Activated CD4-positive, alpha-beta T cell treated with anti-CD3 and anti-CD28 coated beads for 36 hours (primary cell): ENCODE measurements around the gene POU2AF1. TPM values are rescaled to one million over a fixed set of nuclear protein-coding genes. Genes with fewer than 3 reads are reported as not detected.

Experiments used
- ATAC-seq: fragments of 200-7000 bp; cut with Tn5 transposase; one replicate; pipeline ENCODE4 v1.10.0; 2021; ENCODE audit warnings: mild to moderate bottlenecking, moderate library complexity
- CTCF ChIA-PET: fragments of 350-600 bp; sonication (Branson Sonifier 250); formaldehyde crosslinking; loops from one replicate; lab custom pipeline; 2021; ENCODE audit warnings: antibody characterized with exemption; lab: Charles Lee
- POLR2A ChIA-PET: fragments of 350-600 bp; sonication (Branson Sonifier 250); formaldehyde crosslinking; loops from one replicate; lab custom pipeline; 2021; ENCODE audit warnings: antibody characterized with exemption, inconsistent platforms; lab: Charles Lee
- DNase-seq: peaks from one replicate; pipeline ENCODE4 v3.0.0-alpha.2; 2020
- H3K27ac Mint-ChIP-seq: one replicate; pipeline ENCODE4 v1.8.0; 2021; ENCODE audit warnings: mixed read lengths
- H3K27me3 Mint-ChIP-seq: one replicate; pipeline ENCODE4 v1.8.0; 2021; ENCODE audit warnings: mixed read lengths
- H3K36me3 Mint-ChIP-seq: one replicate; pipeline ENCODE4 v1.8.0; 2021; ENCODE audit warnings: low read depth, mixed read lengths
- H3K4me1 Mint-ChIP-seq: one replicate; pipeline ENCODE4 v1.8.0; 2021; ENCODE audit warnings: mixed read lengths
- H3K4me3 Mint-ChIP-seq: one replicate; pipeline ENCODE4 v1.8.0; 2021; ENCODE audit warnings: mild to moderate bottlenecking, moderate library complexity, mixed read lengths
- H3K9me3 Mint-ChIP-seq: one replicate; pipeline ENCODE4 v1.8.0; 2021; ENCODE audit warnings: low read depth, mixed read lengths
- intact Hi-C, 2 experiments: fragments of 100-400 bp; cut with DNase I in 1 of 2; cut with micrococcal nuclease in 1 of 2; formaldehyde crosslinking; loops; one replicate each; pipeline versions ENCODE4 v1.14.2 to v1.15.1; 2022 to 2024; cut with DNase I, micrococcal nuclease
- total RNA-seq, 2 experiments: library from RNA; stranded (reverse); gene quantifications; one replicate each; pipeline ENCODE4 v1.2.3, GENCODE V29; 2021

POU2AF1 gene
- total RNA-seq, 2 experiments from 2014 or later = 9.6 to 10.0 TPM

DNA sequence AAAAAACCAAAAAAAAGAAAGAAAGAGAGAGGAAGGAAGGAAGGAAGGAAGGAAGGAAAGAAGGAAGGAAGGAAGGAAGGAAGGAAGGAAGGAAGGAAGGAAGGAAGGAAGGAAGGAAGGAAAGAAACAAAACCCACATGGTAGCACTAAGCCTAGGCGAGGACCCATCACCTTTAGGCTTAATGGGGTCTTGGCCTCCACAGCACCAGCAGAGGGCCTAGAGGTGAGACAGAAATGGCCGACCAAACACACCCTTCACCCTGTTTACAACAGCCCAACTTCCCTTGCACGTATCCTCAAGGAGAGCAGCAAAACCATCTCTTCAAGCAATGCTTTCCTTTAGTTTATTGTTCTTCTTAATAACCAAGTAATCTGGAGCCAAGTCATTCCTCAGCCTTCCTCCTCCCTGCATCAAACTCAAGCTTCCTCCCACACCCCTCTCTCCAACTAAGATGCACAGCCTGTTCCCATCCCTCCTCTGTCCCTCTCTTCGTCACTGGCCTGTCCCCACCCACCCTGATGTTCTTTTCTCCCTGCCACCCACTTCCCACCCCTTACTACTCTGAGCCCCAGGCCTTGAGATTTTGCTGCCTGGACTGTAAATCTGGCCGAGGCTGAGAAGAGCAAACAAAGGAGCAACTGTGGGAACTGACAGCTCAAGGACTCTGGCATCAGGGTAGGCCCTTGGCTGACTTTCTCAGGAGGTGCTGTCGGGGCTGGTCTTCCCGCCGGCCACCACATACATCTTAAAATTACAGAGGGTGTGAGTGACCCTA is 26.0 kb downstream of the POU2AF1 start:
- no peaks in the 10 kb centered on the region for H3K27me3 Mint-ChIP-seq
- no peak overlapping the region for H3K27ac Mint-ChIP-seq
- CTCF ChIA-PET = no interaction called here
- no peak for ATAC-seq
- no peaks in the 10 kb centered on the region for H3K36me3 Mint-ChIP-seq
- no peaks in the 10 kb centered on the region for H3K9me3 Mint-ChIP-seq
- POLR2A ChIA-PET = no interaction called here
- H3K4me1 Mint-ChIP-seq = no peaks in the 10 kb centered on the region
- intact Hi-C loops = no loop called here
- no peak for DNase-seq
- no peak overlapping the region for H3K4me3 Mint-ChIP-seq

DNA sequence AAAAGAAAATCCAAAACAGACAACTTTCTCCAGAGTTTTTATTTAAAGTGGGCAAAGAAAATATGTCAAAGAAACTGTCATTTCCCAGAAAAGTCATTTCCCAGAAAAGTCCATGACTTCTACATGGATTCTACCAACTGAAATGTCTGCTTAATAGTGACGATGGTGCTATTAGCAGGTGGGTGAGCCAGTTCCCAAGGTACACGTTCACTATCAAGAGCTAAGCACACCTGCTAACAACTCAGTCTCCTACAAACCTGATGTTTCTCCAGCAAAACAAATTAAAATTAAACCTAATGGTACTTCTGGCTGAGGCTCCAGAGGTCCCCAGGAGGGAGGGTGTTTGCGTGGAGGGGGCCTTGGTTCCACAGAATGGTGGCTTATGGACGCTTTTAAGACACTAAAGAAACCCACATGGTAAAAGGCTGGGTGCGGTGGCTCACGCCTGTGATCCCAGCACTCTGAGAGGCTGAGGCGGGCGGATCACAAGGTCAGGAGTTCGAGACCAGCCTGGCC is 26.8 kb downstream of the POU2AF1 start:
- Mint-ChIP-seq H3K9me3 (no peaks in the 10 kb centered on the region), H3K27me3 (no peaks in the 10 kb centered on the region), H3K36me3 (no peaks in the 10 kb centered on the region), H3K4me3 (no peak overlapping the region), H3K4me1 (no peaks in the 10 kb centered on the region), H3K27ac (no peak overlapping the region)
- CTCF ChIA-PET = no interaction called here
- intact Hi-C loops = no loop called here
- ATAC-seq (no peak), DNase-seq (no peak)
- POLR2A ChIA-PET = no interaction called here

DNA sequence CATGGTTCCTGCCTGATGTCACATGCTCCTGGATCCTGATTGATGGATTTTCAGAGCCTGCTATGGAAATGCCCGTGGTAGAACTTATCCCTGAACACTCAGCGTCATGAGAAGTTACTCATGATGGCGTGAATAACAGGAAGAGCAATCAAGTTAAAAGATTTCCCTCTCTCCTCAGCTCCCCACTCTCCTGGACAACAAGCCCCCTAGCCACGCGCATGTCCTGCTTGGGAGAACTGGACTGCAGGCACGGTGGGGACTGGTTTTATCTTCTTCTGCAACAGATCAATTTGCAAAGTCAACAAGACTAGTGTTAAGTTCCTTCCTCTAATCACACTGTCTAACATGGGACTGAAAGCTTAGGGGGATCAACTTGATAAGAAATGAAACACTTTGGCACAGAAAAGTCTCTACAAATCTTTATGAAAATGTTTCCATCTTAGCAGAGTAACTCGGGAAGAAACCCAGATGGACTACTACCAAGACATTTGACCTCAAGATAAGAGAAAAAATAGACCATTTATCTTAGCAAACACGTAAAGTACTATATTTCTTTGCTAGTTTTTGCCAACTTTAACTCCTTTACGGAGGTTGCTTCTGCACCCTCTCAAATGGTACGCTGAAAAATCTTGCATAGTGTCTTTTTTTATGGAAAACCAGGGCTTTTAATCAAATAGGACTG is 27.6 kb downstream of the POU2AF1 start:
- Mint-ChIP-seq H3K4me3 (no peak overlapping the region), H3K27ac (no peak overlapping the region), H3K4me1 (no peaks in the 10 kb centered on the region), H3K27me3 (no peaks in the 10 kb centered on the region), H3K9me3 (no peaks in the 10 kb centered on the region), H3K36me3 (no peaks in the 10 kb centered on the region)
- intact Hi-C loops = no loop called here
- DNase-seq (no peak), ATAC-seq (no peak)
- POLR2A ChIA-PET = no interaction called here
- CTCF ChIA-PET = interaction anchor here (1.8 kb wide), 1 partner anchor 72 kb away, joined by 4 read pairs; no protein-coding TSS in a partner anchor

DNA sequence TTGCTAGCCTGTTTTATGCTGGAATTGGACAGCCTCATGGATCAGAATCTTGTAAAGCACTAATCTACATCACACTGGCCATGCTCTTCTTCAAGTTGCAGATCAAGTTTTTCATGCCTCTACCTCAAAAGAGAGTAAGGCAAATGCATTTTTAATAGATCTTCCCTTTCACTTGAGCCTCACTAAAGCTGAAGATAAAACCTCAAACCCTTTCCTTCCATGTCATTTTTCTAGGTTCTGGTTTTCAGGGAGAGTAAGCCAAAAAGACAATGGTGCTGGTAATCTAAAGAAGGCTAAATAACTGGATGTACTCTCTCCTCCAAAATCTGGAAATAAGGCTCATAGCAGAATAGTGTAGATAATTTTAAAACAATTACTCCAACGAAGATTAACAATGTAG is 28.3 kb downstream of the POU2AF1 start:
- ATAC-seq (no peak), DNase-seq (no peak)
- Mint-ChIP-seq H3K27ac (no peak overlapping the region), H3K4me3 (no peak overlapping the region), H3K4me1 (no peaks in the 10 kb centered on the region), H3K36me3 (no peaks in the 10 kb centered on the region), H3K9me3 (no peaks in the 10 kb centered on the region), H3K27me3 (no peaks in the 10 kb centered on the region)
- intact Hi-C loops = no loop called here
- POLR2A ChIA-PET = no interaction called here
- CTCF ChIA-PET = interaction anchor here (1.8 kb wide), 1 partner anchor 72 kb away, joined by 4 read pairs; no protein-coding TSS in a partner anchor

DNA sequence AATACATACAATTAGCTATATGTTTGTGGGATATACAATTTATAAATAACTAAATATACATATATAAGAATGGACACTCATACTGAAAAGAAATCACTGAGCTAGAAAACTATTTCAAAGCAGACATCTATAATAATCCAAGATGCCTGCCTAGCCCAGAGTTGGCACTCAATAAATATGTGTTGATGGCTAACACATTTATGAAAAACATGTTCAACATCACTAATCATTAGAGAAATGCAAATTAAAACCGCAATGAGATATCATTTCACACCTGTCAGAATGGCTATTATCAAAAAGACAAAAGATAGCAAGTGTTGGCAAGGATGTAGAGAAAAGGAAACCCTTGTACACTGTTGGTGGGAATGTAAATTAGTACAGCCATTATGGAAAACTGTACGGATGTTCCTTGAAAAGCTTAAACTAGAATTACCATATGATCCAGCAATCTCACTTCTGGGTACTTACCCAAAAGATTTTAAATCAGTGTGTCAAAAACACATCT is 29.8 kb downstream of the POU2AF1 start:
- intact Hi-C loops = no loop called here
- ChIA-PET CTCF (interaction anchor here (0.8 to 1.9 kb wide), 4 partner anchors 16 to 80 kb away, joined by 3 to 7 read pairs (median 4); no protein-coding TSS in a partner anchor), POLR2A (no interaction called here)
- DNase-seq (no peak), ATAC-seq (no peak)
- no peaks in the 10 kb centered on the region for H3K27me3 Mint-ChIP-seq
- H3K4me1 Mint-ChIP-seq = no peaks in the 10 kb centered on the region
- H3K27ac Mint-ChIP-seq = no peak overlapping the region
- no peaks in the 10 kb centered on the region for H3K36me3 Mint-ChIP-seq
- H3K4me3 Mint-ChIP-seq = no peak overlapping the region
- H3K9me3 Mint-ChIP-seq = no peaks in the 10 kb centered on the region

DNA sequence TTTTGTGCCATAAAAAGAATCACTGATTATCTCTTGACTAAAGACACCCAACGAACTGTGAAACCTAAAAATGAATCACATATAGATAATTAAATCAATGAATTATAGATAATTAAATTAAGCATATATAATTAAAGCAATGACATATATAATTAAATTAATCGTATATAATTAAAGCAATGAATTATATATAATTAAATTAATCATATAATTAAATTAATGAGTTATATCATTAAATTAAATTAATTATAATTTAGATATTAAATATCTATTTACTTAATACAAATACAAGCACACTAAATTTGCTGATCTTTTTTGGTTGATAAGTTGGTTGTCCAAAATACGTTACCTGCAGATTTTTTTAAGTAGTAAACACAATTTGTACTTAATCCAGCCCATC is 30.9 kb downstream of the POU2AF1 start:
- no peak overlapping the region for H3K27ac Mint-ChIP-seq
- no peaks in the 10 kb centered on the region for H3K36me3 Mint-ChIP-seq
- H3K4me1 Mint-ChIP-seq = no peaks in the 10 kb centered on the region
- no peak for DNase-seq
- intact Hi-C loops = no loop called here
- ChIA-PET CTCF (interaction anchor here (1.2 to 1.9 kb wide), 2 partner anchors 65 to 69 kb away, joined by 4 to 5 read pairs; no protein-coding TSS in a partner anchor), POLR2A (no interaction called here)
- H3K4me3 Mint-ChIP-seq = no peak overlapping the region
- no peak for ATAC-seq
- no peaks in the 10 kb centered on the region for H3K27me3 Mint-ChIP-seq
- H3K9me3 Mint-ChIP-seq = no peaks in the 10 kb centered on the region

DNA sequence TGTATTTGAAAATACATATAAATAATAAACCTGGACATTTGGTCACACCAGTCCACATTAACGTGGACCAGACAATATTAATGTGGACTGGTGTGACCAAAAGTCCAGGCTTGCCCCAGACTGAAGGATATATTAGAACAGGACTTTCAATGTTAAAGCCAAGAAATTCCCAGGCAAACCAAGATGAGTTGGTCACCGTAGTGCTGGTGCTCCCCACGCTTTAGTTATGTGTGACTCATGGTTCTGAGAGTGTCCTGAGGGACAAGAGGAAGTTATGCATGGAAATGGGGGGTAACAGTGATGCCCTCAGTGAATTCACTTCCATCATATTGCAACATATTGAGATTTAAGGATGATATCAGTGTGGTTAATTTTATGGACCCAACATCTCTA is 31.4 kb downstream of the POU2AF1 start:
- H3K4me1 Mint-ChIP-seq = no peaks in the 10 kb centered on the region
- ATAC-seq = no peak
- intact Hi-C loops = no loop called here
- no peaks in the 10 kb centered on the region for H3K9me3 Mint-ChIP-seq
- CTCF ChIA-PET = interaction anchor here (1.2 kb wide), 1 partner anchor 99 kb away, joined by 3 read pairs; no protein-coding TSS in a partner anchor
- H3K27me3 Mint-ChIP-seq = no peaks in the 10 kb centered on the region
- H3K27ac Mint-ChIP-seq = no peak overlapping the region
- no peak for DNase-seq
- POLR2A ChIA-PET = no interaction called here
- no peak overlapping the region for H3K4me3 Mint-ChIP-seq
- H3K36me3 Mint-ChIP-seq = no peaks in the 10 kb centered on the region

DNA sequence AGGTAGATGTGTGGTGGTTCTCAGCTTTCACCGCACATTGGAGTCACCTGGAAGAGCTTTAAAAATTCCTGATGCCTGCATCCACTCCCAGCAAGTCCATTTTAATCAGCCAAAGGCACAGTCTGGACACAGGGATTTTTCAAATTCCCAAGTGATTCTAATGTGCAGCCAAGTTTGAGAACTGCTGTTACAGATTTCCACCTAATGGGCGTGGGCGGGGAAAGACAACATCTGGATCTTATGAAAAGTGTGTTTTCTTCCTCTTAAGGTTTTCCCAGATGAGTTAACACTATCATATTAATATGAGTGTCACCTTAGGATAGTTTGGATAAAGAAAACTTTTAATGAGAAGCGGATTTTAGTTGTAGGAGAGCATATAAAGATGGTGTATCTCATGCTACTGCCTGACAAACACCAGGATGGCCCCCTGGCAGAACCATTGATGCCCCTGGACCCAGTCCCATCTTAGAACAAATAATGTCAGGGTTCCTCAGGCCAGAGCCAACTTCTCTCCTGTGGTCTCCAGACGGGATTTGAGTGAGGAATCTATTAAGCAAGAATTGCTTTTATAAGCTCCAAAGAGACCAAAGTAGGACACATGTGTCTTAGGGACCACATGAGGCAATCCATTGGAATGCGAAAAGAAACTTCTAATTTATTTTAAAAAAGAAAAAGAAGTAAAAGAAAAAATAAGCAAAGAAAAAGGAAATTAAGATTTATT is 31.9 kb downstream of the POU2AF1 start:
- H3K9me3 Mint-ChIP-seq = no peaks in the 10 kb centered on the region
- ChIA-PET CTCF (interaction anchor here (1.2 kb wide), 1 partner anchor 99 kb away, joined by 3 read pairs; no protein-coding TSS in a partner anchor), POLR2A (no interaction called here)
- ATAC-seq (no peak), DNase-seq (no peak)
- no peaks in the 10 kb centered on the region for H3K4me1 Mint-ChIP-seq
- no peak overlapping the region for H3K27ac Mint-ChIP-seq
- H3K4me3 Mint-ChIP-seq = no peak overlapping the region
- H3K36me3 Mint-ChIP-seq = no peaks in the 10 kb centered on the region
- intact Hi-C loops = no loop called here
- H3K27me3 Mint-ChIP-seq = no peaks in the 10 kb centered on the region

DNA sequence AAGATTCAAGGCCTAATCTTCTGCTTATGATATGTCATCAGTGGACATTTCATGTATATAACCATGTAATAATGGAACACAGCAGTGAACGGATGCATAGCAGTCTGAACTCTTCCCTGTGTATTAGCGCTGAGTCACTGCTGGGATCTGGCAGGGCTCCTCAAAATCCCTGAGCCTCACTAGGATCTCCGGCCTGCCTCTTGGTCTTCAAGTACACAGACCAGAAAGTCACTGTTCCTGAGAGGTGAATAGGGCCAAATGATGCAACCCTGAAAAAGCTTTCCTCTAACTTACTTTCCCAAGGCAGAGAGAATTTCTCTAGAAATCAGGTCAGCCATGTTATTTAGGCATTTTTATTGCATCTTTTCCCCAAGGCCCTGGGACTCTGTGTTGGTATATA is 35.0 kb downstream of the POU2AF1 start:
- no peaks in the 10 kb centered on the region for H3K27me3 Mint-ChIP-seq
- ATAC-seq (no peak), DNase-seq (no peak)
- H3K27ac Mint-ChIP-seq = no peak overlapping the region
- ChIA-PET POLR2A (no interaction called here), CTCF (no interaction called here)
- intact Hi-C loops = no loop called here
- H3K9me3 Mint-ChIP-seq = peaks cover 4% of the 10 kb centered on the region
- H3K36me3 Mint-ChIP-seq = no peaks in the 10 kb centered on the region
- no peak overlapping the region for H3K4me3 Mint-ChIP-seq
- no peaks in the 10 kb centered on the region for H3K4me1 Mint-ChIP-seq

DNA sequence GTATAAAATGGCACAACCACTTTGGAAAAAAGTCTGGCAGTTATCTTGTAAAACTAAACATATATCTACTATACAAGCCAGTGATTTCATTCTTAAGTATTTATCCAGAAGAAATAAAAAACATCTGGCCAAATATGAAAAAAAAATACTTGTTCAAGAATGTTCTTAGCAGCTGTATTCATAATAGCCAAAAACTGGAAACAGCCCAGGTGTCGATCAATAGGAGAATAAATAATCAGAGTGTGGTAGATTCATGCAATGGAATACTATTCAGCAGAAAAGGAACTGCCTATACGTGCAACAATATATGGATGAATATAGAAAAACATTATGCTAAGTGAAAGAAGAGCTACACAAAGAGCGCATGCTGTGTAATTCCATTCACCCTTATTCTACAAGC is 36.7 kb downstream of the POU2AF1 start:
- ChIA-PET POLR2A (no interaction called here), CTCF (interaction anchor here (0.9 to 2.0 kb wide), 3 partner anchors 9 to 104 kb away, joined by 3 to 9 read pairs (median 7); no protein-coding TSS in a partner anchor)
- ATAC-seq (no peak), DNase-seq (no peak)
- peaks cover 7% of the 10 kb centered on the region for H3K9me3 Mint-ChIP-seq
- no peaks in the 10 kb centered on the region for H3K27me3 Mint-ChIP-seq
- H3K4me3 Mint-ChIP-seq = no peak overlapping the region
- H3K27ac Mint-ChIP-seq = no peak overlapping the region
- no peaks in the 10 kb centered on the region for H3K4me1 Mint-ChIP-seq
- intact Hi-C loops = no loop called here
- no peaks in the 10 kb centered on the region for H3K36me3 Mint-ChIP-seq

DNA sequence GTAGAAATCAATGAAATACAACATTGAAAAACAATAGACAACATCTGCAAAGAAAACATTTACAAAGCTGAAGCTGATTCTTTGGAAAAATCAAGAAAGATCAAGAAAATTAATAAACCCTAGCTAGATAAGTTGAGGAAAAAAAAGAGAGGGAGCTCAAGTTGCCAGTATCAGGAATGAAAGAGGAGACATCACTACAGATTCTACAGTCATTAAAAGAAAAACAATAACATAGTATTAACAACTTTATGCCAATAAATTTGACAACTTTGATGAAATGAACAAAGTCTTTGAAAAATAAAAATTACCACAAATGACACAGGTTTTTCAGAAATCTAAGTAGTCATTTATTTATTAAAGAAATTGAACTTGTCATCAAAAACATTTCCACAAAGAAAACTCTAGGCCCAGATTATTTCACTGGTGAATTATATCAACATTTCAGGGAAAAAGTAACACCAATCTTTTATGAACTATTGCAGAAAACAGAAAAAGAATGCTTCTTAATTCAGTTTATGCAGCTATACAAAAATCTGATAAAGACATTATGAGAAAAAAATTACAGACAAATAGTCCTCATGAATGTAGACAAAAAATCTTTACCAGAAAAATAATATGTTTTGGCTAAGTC is 39.2 kb downstream of the POU2AF1 start:
- Mint-ChIP-seq H3K4me1 (no peaks in the 10 kb centered on the region), H3K36me3 (no peaks in the 10 kb centered on the region), H3K4me3 (no peak overlapping the region), H3K27ac (no peak overlapping the region), H3K9me3 (peaks cover 7% of the 10 kb centered on the region), H3K27me3 (no peaks in the 10 kb centered on the region)
- ChIA-PET POLR2A (no interaction called here), CTCF (interaction anchor here (1.1 to 1.4 kb wide), 2 partner anchors 57 to 106 kb away, joined by 3 to 4 read pairs; no protein-coding TSS in a partner anchor)
- ATAC-seq = no peak
- DNase-seq = no peak
- intact Hi-C loops = no loop called here
